Embryonic facial prominence (tissue), 1 donor: ENCODE measurements around the gene EPHA3.
"Not testable (repeated sequence)": the region's sequence is repeated elsewhere in the genome, so short reads cannot be mapped to it uniquely, and the experiment has no call there.

Experiments used
- DNase-seq: peaks from one replicate; pipeline ENCODE4 v3.0.0-alpha.2; 2016; ENCODE audit errors: extremely low spot score

The EPHA3 gene

DNA sequence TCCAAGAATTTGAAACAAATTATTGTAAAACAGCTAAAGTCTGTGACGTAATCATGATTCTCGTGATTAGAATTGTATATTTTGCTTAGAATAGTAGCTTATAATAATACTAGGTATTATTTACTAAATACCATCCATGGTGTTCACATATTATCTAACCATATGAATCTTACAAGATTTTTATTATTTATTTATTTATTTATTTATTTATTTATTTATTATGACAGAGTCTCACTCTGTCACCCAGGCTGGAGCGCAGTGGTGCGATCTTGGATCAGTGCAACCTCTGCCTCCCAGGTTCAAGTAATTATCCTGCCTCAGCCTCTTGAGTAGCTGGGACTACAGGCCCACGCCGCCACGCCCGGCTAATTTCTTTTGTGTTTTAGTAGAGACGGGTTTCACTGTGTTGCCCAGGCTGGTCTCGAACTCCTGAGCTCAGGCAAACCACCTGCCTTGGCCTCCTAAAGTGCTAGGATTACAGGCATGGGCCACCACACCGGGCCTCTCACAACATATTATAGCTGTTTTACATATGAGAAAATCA is 173.5 kb downstream of the EPHA3 start:
- DNase-seq = no peak

DNA sequence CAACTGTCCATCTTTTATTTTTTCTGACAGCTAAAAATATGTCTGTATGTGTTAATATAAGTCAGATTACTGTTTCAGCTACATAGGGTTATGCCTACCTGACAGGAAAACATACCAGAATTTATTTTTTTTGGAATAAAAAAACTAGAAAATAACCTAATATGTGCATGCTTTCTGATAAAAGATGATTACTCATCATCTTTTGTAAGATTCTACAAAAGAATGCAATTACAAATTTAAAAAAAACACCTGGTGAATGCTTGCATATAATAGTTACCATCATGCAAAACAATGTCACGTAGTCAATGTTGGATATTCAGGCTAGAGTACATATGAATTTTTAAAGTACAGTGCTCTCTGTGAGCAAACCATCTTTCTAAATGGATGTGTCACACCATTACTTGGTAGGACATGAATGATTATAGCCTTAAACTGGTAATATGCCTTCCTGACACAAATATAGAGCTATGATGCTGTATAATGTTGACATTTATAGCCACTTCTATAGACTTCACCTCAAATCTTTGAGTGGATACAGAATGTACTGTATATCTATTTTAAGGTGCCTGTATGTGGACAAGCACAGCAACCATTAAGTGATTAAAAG is 180.6 kb downstream of the EPHA3 start:
- DNase-seq = no peak

DNA sequence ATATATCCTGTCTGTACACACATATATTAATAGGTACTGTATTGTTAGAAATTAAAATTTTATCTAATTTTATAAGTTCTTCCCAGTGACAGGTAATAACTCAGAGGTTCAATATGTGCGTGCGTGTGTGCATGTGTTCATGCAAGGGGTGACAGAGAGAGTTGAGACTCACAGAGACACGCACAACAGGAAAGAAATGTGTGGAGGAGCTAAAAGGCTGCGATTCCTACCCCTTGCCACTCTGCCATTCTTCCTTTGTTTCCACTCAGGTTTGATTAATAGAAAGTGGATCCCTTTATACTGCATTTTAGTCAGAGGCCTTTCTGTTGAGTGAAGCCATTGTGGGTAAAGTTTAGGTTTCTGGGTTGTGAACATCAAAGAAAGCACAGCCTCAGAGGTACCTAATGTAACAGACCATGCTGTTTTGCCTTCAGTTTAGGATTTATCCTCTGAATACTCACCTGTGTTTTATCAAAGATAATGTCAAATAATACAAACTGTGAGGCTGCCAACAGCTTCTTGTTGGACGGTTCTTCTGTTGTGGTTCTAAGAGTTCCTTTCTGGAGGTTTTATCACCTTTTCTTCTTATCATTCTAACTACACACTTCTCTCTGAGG is 182.3 kb downstream of the EPHA3 start:
- no peak for DNase-seq

DNA sequence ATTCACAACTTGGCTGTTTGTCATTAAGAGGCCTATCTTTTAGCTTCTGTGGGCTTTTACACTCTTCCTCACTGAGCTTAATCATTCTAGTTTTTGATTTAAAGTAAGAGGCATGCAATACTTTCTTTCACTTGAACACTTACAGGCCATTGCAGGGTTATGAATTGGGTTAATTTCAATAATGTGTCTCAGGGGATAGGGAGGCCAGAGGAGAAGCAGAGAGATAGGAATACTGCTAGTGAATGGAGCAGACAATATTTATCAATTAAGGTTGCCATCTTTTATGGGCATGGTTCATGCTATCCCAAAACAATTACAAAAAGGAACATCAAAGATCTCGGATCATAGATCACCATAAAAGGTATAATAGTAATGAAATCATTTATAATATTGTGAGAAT is 189.8 kb downstream of the EPHA3 start:
- DNase-seq = no peak

- no peak for DNase-seq
Observed at GRCh38 chr3:89300526-89300925, 193.1 kb downstream of the EPHA3 start.

- no peak for DNase-seq
Observed at GRCh38 chr3:89300981-89301380, 193.6 kb downstream of the EPHA3 start.

DNA sequence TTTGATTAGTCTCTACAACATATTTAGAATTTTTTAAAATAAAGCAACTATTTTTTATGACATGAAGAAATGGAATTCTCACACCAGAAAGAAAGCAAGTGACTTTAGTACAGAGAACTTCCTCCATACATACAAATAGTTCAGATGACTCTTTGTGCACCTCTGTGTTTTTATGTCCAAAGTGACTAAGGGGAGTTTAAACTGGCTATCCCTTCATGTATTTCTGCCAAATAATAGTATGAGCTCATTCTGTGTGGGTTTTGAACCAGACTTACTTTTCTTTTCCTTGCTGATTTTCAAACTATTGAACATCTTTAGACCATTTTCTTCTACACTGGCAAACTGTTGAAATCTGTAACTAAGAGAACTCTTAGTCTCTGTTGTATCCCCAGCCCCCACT is 196.3 kb downstream of the EPHA3 start:
- no peak for DNase-seq

DNA sequence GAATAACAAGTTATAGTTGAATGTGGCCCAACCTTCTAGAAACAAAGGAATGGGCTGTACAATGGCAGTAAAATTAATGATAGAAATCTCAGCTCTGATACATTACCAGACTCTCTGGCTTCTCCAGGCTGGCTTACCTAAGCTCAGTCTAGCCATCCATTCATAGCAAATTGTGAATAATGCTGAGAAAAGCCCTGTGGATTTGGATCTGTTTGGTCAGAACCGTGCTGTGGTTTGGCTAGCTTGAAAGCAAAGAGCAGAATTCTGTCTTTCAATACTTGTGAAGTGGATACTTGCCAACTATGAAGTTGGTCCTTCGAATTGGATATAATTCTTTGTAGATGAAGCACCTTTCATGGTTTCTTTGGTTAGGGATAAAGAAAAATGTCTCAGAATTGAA is 199.1 kb downstream of the EPHA3 start:
- DNase-seq = no peak

DNA sequence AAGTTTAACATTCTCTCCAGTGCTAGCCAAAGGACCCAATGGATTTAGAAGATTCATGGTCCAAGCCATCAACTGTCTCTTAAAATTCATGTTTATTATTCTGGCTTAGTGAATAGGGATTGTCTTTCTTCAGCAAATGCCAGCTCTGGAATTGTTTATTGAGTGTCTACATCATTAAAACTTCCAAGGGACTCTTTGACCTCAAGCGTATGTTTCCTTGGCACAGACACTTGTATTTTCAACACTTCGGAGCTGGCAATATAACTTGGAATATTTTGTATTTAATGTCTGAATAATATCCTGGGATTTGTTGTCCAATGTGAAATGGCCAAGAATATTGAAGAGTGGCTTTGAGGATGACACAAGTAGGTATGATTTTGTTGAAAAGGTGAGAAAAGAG is 204.2 kb downstream of the EPHA3 start:
- DNase-seq = no peak

DNA sequence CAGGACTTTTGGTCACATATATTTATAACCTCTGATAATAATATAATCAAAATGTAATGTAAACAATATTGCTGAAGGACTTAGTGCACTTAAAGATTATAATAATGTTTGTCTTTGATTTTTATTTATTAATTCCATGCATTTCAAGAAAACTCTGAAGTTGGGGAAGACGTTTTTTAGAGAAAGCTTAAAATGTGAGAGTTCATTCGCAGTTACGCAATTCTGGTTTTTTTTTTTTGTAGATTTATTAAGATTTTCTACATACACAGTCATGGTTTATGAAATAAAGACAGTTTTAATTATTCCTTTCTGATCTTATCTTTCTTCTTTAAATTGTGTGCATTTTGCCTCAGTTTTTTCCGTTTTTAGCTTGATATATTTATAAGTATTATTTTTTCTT is 204.7 kb downstream of the EPHA3 start:
- DNase-seq = no peak

- peak; percentile 11 for DNase-seq
Observed at GRCh38 chr3:89314454-89315098, 207.2 kb downstream of the EPHA3 start.

DNA sequence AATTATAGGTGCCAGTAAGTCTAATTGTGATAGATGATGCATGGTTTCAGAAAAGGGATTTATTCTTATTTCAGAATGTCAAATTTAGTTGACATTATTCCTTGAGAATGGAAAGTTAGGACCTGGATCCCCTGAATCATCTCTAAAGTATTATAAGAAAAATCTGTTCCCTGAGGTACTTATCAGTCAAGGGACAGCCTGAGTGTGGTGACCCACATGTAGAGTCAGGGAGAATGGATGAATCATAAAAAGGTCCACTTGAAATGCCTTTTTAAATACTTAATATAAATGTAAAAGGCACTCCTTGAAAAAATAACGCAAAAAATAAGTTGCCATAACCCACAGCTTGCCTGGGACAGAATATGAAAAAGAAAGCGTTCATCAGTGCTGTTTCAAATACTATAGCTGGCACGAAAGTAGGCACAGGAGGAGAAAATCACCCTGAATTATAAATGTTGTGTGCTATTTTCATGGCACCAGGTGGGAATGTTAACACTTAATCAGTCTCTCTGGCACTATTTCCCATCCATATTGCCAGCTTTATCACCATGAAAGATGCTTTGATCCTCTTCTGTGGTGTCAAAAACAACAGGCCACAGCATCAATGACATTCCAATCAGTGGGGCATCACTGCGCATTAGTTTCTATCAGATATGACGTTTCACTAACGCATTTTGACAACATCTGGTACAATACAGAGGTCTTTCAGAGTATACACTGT is 208.5 kb downstream of the EPHA3 start:
- DNase-seq = no peak

DNA sequence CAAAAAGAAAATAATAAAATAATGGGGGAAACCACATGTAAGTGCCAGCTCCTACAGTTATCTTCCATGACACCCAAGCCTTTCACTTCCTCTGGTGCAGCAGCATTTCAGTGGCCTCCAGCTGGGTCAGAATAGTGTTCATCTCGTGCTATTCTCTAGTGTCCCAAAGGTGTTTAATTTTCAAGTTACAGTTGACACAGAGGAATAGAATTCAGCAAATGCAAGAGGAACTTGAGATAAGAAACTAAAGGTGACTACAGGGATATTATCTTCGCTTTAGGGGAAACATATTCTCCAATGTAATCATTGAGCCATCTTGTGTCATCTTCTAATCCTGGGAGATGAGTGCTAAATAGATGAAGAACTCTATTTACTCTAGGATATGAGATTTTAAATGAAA is 212.8 kb downstream of the EPHA3 start:
- no peak for DNase-seq

GRCh38 chr3:89326997-89327396 is 219.6 kb downstream of the EPHA3 start:
- no peak for DNase-seq

GRCh38 chr3:89332386-89332785 is 225.0 kb downstream of the EPHA3 start:
- DNase-seq = no peak

- no peak for DNase-seq
Observed at GRCh38 chr3:89332793-89333192, 225.4 kb downstream of the EPHA3 start.

GRCh38 chr3:89335693-89336092 is 228.3 kb downstream of the EPHA3 start:
- DNase-seq = no peak

- no peak for DNase-seq
Observed at GRCh38 chr3:89340408-89340807, 233.0 kb downstream of the EPHA3 start.

- no peak for DNase-seq
Observed at GRCh38 chr3:89344076-89344475, 236.7 kb downstream of the EPHA3 start.

GRCh38 chr3:89350935-89351334 is 243.5 kb downstream of the EPHA3 start:
- not testable (repeated sequence) for DNase-seq

GRCh38 chr3:89353465-89353864 is 246.0 kb downstream of the EPHA3 start:
- no peak for DNase-seq

DNA sequence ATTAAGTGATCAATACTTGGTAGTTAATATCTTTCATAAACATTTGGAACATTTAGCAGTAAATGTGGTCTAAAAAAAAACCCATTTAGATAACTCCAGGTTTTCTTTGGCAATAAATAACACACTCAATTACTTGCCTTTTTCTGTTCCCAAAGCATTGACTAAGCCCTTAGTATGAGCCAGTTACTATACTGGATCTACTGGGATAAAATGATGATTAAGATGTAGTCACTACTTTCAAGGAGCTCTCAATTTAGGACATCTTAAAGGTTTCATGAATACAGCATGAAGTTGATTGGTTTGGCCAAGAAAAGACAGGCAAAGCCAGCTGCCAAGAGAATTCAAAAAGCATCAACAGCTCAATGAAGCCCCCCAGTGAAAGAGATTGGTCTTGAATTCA is 250.9 kb downstream of the EPHA3 start:
- DNase-seq = no peak

DNA sequence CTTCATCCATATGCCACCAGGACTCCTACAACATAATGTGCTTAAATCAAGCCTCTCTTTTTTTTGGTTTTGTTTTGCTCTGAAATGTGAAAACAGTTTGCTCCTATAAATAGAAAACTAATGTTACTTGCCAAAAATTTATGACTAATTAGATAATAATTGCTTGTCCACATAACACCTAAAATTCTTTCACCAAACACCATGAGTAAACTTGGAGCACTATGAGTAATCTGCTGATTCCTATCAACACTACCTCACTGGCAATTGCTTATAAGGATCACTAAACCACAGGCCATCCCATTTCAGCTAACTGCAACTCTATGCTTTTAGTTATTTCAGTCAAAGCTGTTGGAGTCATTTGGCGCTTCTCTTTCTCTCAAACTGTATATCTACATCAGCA is 252.7 kb downstream of the EPHA3 start:
- no peak for DNase-seq
